Endothelial cell (in vitro differentiated cells): Measurements from ENCODE around the gene TMEM139. TPM values are rescaled to one million over a fixed set of nuclear protein-coding genes. Genes with fewer than 3 reads are reported as not detected.

Source experiments
- DNase-seq: peaks from one replicate; pipeline ENCODE4 v3.0.0; 2021; ENCODE audit warnings: low spot score
- H3K27ac Mint-ChIP-seq: one replicate; pipeline ENCODE4 v1.8.0; 2021; ENCODE audit warnings: mixed read lengths, inconsistent platforms; ENCODE audit not compliant: unreplicated experiment
- H3K27me3 Mint-ChIP-seq: one replicate; pipeline ENCODE4 v1.8.0; 2021; ENCODE audit warnings: mild to moderate bottlenecking, moderate library complexity, mixed read lengths, inconsistent platforms; ENCODE audit not compliant: unreplicated experiment
- H3K36me3 Mint-ChIP-seq: one replicate; pipeline ENCODE4 v1.8.0; 2021; ENCODE audit warnings: mild to moderate bottlenecking, low read depth, mixed read lengths, inconsistent platforms; ENCODE audit not compliant: unreplicated experiment
- H3K4me1 Mint-ChIP-seq: one replicate; pipeline ENCODE4 v1.8.0; 2021; ENCODE audit warnings: mild to moderate bottlenecking, mixed read lengths, inconsistent platforms; ENCODE audit not compliant: unreplicated experiment
- H3K4me3 Mint-ChIP-seq: one replicate; pipeline ENCODE4 v1.8.0; 2021; ENCODE audit warnings: mild to moderate bottlenecking, mixed read lengths, inconsistent platforms; ENCODE audit not compliant: unreplicated experiment
- H3K9me3 Mint-ChIP-seq: one replicate; pipeline ENCODE4 v1.8.0; 2021; ENCODE audit warnings: mixed read lengths, inconsistent platforms; ENCODE audit not compliant: unreplicated experiment
- total RNA-seq: library from RNA; stranded (reverse); fragmentation: NEBNext Ultra II Directional; extraction: Animal tissue kit (Norgen Biotek cat#: 25700); gene quantifications from one replicate; pipeline ENCODE4 v1.2.1, GENCODE V29; 2021; ENCODE audit not compliant: unreplicated experiment
- TF ChIP-seq, protein P1 (sequence below): fragments of 200-600 bp; sonication (generic); IDR thresholded peaks from one replicate; pipeline ENCODE4 v1.5.0; 2021; ENCODE audit warnings: antibody characterized with exemption; ENCODE audit not compliant: unreplicated experiment

The TMEM139 gene
- total RNA-seq, 1 donor from 2014 or later: 0.23 TPM

- H3K4me3 Mint-ChIP-seq: no peak overlapping the region
- H3K36me3 Mint-ChIP-seq: no peaks in the 10 kb centered on the region
- no peak overlapping the region for H3K27ac Mint-ChIP-seq
- peaks cover 3% of the 10 kb centered on the region for H3K27me3 Mint-ChIP-seq
- no peaks in the 10 kb centered on the region for H3K9me3 Mint-ChIP-seq
- DNase-seq: no peak
- H3K4me1 Mint-ChIP-seq: no peaks in the 10 kb centered on the region
- TF ChIP-seq, protein P1, sequence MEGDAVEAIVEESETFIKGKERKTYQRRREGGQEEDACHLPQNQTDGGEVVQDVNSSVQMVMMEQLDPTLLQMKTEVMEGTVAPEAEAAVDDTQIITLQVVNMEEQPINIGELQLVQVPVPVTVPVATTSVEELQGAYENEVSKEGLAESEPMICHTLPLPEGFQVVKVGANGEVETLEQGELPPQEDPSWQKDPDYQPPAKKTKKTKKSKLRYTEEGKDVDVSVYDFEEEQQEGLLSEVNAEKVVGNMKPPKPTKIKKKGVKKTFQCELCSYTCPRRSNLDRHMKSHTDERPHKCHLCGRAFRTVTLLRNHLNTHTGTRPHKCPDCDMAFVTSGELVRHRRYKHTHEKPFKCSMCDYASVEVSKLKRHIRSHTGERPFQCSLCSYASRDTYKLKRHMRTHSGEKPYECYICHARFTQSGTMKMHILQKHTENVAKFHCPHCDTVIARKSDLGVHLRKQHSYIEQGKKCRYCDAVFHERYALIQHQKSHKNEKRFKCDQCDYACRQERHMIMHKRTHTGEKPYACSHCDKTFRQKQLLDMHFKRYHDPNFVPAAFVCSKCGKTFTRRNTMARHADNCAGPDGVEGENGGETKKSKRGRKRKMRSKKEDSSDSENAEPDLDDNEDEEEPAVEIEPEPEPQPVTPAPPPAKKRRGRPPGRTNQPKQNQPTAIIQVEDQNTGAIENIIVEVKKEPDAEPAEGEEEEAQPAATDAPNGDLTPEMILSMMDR: no peak
Observed at GRCh38 chr7:143238289-143238980, 46.3 kb upstream of the TMEM139 start.

- DNase-seq: no peak
- peaks cover 3% of the 10 kb centered on the region for H3K27me3 Mint-ChIP-seq
- H3K4me1 Mint-ChIP-seq: no peaks in the 10 kb centered on the region
- H3K27ac Mint-ChIP-seq: no peak overlapping the region
- TF ChIP-seq, protein P1: no peak
- no peak overlapping the region for H3K4me3 Mint-ChIP-seq
- no peaks in the 10 kb centered on the region for H3K9me3 Mint-ChIP-seq
- H3K36me3 Mint-ChIP-seq: no peaks in the 10 kb centered on the region
Observed at GRCh38 chr7:143239813-143240212, 44.9 kb upstream of the TMEM139 start.

- peak; percentile 51 for DNase-seq
- H3K9me3 Mint-ChIP-seq: no peaks in the 10 kb centered on the region
- TF ChIP-seq, protein P1: peak; percentile 80
- H3K36me3 Mint-ChIP-seq: no peaks in the 10 kb centered on the region
- no peak overlapping the region for H3K4me3 Mint-ChIP-seq
- no peak overlapping the region for H3K27ac Mint-ChIP-seq
- peaks cover 3% of the 10 kb centered on the region for H3K27me3 Mint-ChIP-seq
- no peaks in the 10 kb centered on the region for H3K4me1 Mint-ChIP-seq
Observed at GRCh38 chr7:143240291-143241168, 44.2 kb upstream of the TMEM139 start.

DNA sequence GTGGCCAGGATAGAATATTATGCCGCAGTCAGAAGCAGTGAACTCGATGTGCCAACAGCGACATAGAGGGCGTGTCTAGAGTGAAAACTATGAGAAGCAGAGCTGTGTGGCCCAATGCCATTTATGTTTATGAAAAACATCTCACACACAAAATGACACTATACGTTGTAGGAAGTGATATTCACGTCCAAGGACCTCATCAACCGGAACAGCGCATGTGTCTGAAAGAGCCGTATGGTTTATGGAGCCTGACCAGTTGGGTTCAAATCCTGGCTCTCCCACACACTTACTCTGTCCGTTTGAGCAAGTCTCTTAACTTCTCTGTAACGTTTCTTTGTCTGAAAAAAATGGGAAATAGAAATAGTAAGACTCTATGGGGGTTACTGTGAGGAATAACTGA is 42.5 kb upstream of the TMEM139 start:
- H3K27ac Mint-ChIP-seq: no peak overlapping the region
- TF ChIP-seq, protein P1: no peak
- no peaks in the 10 kb centered on the region for H3K36me3 Mint-ChIP-seq
- no peak for DNase-seq
- H3K4me3 Mint-ChIP-seq: no peak overlapping the region
- no peaks in the 10 kb centered on the region for H3K9me3 Mint-ChIP-seq
- H3K4me1 Mint-ChIP-seq: no peaks in the 10 kb centered on the region
- H3K27me3 Mint-ChIP-seq: peaks cover 5% of the 10 kb centered on the region

GRCh38 chr7:143243111-143243510 is 41.6 kb upstream of the TMEM139 start:
- Mint-ChIP-seq H3K4me1 (no peaks in the 10 kb centered on the region), H3K9me3 (no peaks in the 10 kb centered on the region), H3K4me3 (no peak overlapping the region), H3K27me3 (peaks cover 5% of the 10 kb centered on the region), H3K27ac (no peak overlapping the region), H3K36me3 (no peaks in the 10 kb centered on the region)
- DNase-seq: no peak
- TF ChIP-seq, protein P1: no peak
